SK-N-SH treated with all-trans-retinoic acid at 6 μM for 48 hours (cell line): ENCODE data around the gene SBK2.

Experiments
- CSDC2 ChIP-seq: fragments of 250-450 bp; sonication (Bioruptor Pico); IDR thresholded peaks from 2 replicates; pipeline ENCODE4 v1.5.0; 2020; ENCODE audit warnings: mild to moderate bottlenecking, moderate library complexity
- CSRNP3 ChIP-seq: fragments of 250-450 bp; sonication (Bioruptor Pico); IDR thresholded peaks from 2 replicates; pipeline ENCODE4 v1.5.1; 2021; ENCODE audit warnings: mild to moderate bottlenecking, moderate library complexity
- ESRRG ChIP-seq: fragments of 250-450 bp; sonication (Bioruptor Pico); IDR thresholded peaks from 2 replicates; pipeline ENCODE4 v1.6.1; 2021; ENCODE audit warnings: mild to moderate bottlenecking
- PPARA ChIP-seq: fragments of 250-450 bp; sonication (Bioruptor Pico); IDR thresholded peaks from 2 replicates; pipeline ENCODE4 v1.5.0; 2020; ENCODE audit warnings: mild to moderate bottlenecking, borderline replicate concordance
- RARB ChIP-seq: fragments of 250-450 bp; sonication (Bioruptor Pico); IDR thresholded peaks from 2 replicates; pipeline ENCODE4 v1.8.0; 2021; ENCODE audit warnings: mild to moderate bottlenecking, moderate library complexity
- TSHZ2 ChIP-seq: fragments of 250-450 bp; sonication (Bioruptor Pico); IDR thresholded peaks from 2 replicates; pipeline ENCODE4 v1.5.0; 2020; ENCODE audit warnings: mild to moderate bottlenecking, moderate library complexity
- ZNF70 ChIP-seq: fragments of 450-650 bp; formaldehyde crosslinking; IDR thresholded peaks from 2 replicates; pipeline ENCODE4 v1.5.0; 2020; ENCODE audit warnings: mild to moderate bottlenecking, moderate library complexity

GRCh38 chr19:55541091-55541490, 4.2 kb upstream of the SBK2 start:
- TF ChIP-seq TSHZ2 (CRISPR knock-in tag) (no peak), CSDC2 (CRISPR knock-in tag) (no peak), ZNF70 (CRISPR knock-in tag) (no peak), RARB (CRISPR knock-in tag) (no peak), ESRRG (CRISPR knock-in tag) (no peak), CSRNP3 (CRISPR knock-in tag) (no peak), PPARA (CRISPR knock-in tag) (no peak)
